GM12878 (cell line): ENCODE data around the gene MTO1. TPM values are rescaled to one million over a fixed set of nuclear protein-coding genes. Genes with fewer than 3 reads are reported as not detected.
A peak's percentile ranks its signal among the peaks of the same experiment; 100 is the strongest.

Experiments
- ASH2L ChIP-seq: fragments of 300-600, 200-600 bp; sonication (generic); IDR thresholded peaks from 2 replicates; pipeline ENCODE4 v1.6.1; 2017; ENCODE audit warnings: low read depth, mild to moderate bottlenecking, borderline replicate concordance
- CREM ChIP-seq: IDR thresholded peaks from 2 replicates; pipeline ENCODE4 v1.6.1; 2014; ENCODE audit warnings: antibody characterized with exemption, low read depth
- ESRRA ChIP-seq: IDR thresholded peaks from 2 replicates; pipeline ENCODE4 v1.6.1; 2012; ENCODE audit warnings: mild to moderate bottlenecking, low read length, improper control_type of control experiment
- FOXK2 ChIP-seq: fragments of 450-650 bp; IDR thresholded peaks from 2 replicates; pipeline ENCODE4 v1.6.1; 2017; ENCODE audit warnings: mild to moderate bottlenecking, moderate library complexity
- GABPA ChIP-seq: IDR thresholded peaks from 2 replicates; pipeline ENCODE4 v1.6.1; 2014; ENCODE audit warnings: antibody characterized with exemption, low read depth, mild to moderate bottlenecking, inconsistent platforms
- HDGF ChIP-seq: fragments of 450-650 bp; IDR thresholded peaks from 2 replicates; pipeline ENCODE4 v1.6.1; 2016; ENCODE audit warnings: antibody characterized with exemption
- IKZF1 ChIP-seq: fragments of 450-650 bp; conservative IDR thresholded peaks from 2 replicates; pipeline ENCODE4 v1.6.1; 2017; ENCODE audit warnings: antibody characterized with exemption, mild to moderate bottlenecking
- JUND ChIP-seq: IDR thresholded peaks from 2 replicates; pipeline ENCODE4 v1.6.1; 2012; ENCODE audit warnings: low read depth, mild to moderate bottlenecking, low read length, improper control_type of control experiment, moderate library complexity
- KAT2A ChIP-seq: conservative IDR thresholded peaks from 2 replicates; pipeline ENCODE4 v1.6.1; 2011; ENCODE audit warnings: low read depth, low read length; ENCODE audit not compliant: control insufficient read depth
- MEF2A ChIP-seq: IDR thresholded peaks from 2 replicates; pipeline ENCODE4 v1.6.1; 2011; ENCODE audit warnings: low read depth, mild to moderate bottlenecking, low read length, moderate library complexity; ENCODE audit not compliant: insufficient read depth
- MXI1 ChIP-seq: fragments of 150-350 bp; IDR thresholded peaks from 2 replicates; pipeline ENCODE4 v1.6.1; 2011; ENCODE audit warnings: low read depth, mild to moderate bottlenecking, inconsistent platforms, low read length, improper control_type of control experiment
- NR2C2 ChIP-seq: IDR thresholded peaks from 2 replicates; pipeline ENCODE4 v1.6.1; 2011; ENCODE audit warnings: borderline replicate concordance, low read depth; ENCODE audit not compliant: control insufficient read depth, insufficient read length
- NR2F1 ChIP-seq: fragments of 450-650 bp; conservative IDR thresholded peaks from 2 replicates; pipeline ENCODE4 v1.6.1; 2017; ENCODE audit warnings: mild to moderate bottlenecking
- POLR2A ChIP-seq: IDR thresholded peaks from 2 replicates; pipeline ENCODE4 v1.6.1; 2011; ENCODE audit warnings: low read depth, mild to moderate bottlenecking, low read length
- RAD21 ChIP-seq: IDR thresholded peaks from 2 replicates; pipeline ENCODE4 v1.6.1; 2011; ENCODE audit warnings: mild to moderate bottlenecking, low read depth, low read length, moderate library complexity; ENCODE audit not compliant: insufficient read depth
- RCOR1 ChIP-seq: conservative IDR thresholded peaks from 2 replicates; pipeline ENCODE4 v1.6.1; 2012; ENCODE audit warnings: low read depth, low read length, improper control_type of control experiment
- SP1 ChIP-seq: IDR thresholded peaks from one replicate; pipeline ENCODE4 v1.6.1; 2011; ENCODE audit warnings: low read depth, low read length
- SPI1 ChIP-seq: IDR thresholded peaks from 2 replicates; pipeline ENCODE4 v1.6.1; 2011; ENCODE audit warnings: low read depth, mild to moderate bottlenecking, low read length, moderate library complexity, borderline replicate concordance; ENCODE audit not compliant: insufficient read depth
- SREBF1 ChIP-seq: IDR thresholded peaks from 2 replicates; pipeline ENCODE4 v1.6.1; 2012; ENCODE audit warnings: mild to moderate bottlenecking, low read length
- SREBF2 ChIP-seq: IDR thresholded peaks from 2 replicates; pipeline ENCODE4 v1.6.1; 2012; ENCODE audit warnings: mild to moderate bottlenecking, low read length
- TCF3 ChIP-seq: IDR thresholded peaks from 2 replicates; pipeline ENCODE4 v1.6.1; 2012; ENCODE audit warnings: low read depth, mild to moderate bottlenecking, low read length, borderline replicate concordance; ENCODE audit not compliant: insufficient read depth
- ZNF384 ChIP-seq: IDR thresholded peaks from 2 replicates; pipeline ENCODE4 v1.6.1; 2012; ENCODE audit warnings: low read depth, mild to moderate bottlenecking, low read length, improper control_type of control experiment, borderline replicate concordance
- ZSCAN29 ChIP-seq: fragments of 450-650 bp; IDR thresholded peaks from 2 replicates; pipeline ENCODE4 v1.6.1; 2017; ENCODE audit warnings: mild to moderate bottlenecking, moderate library complexity
- polyA plus RNA-seq, 11 experiments: library from polyadenylated mRNA; depleted of rRNA in 4 of 11; unstranded in 6 of 11; stranded (reverse) in 5 of 11; fragments of >200 nt; fragmentation: Nextera tagmentation in 4 of 11; fragmentation: Illumina TruSeq in 1 of 11; extraction: Ambion mirVana in 4 of 11; extraction: Trizol in 1 of 11; gene quantifications; 1 replicate in 1 of 11; 2 replicates in 10 of 11; pipeline versions ENCODE4 v1.2.1 to v1.2.3, GENCODE V29; 2011 to 2016; ENCODE audit warnings: inconsistent platforms in 2 of 11, missing spikeins in 2 of 11, low read depth in 1 of 11
- total RNA-seq, 4 experiments: library from RNA; depleted of rRNA in 3 of 4; stranded (reverse); fragments of >200 nt in 3 of 4; fragmentation: Illumina TruSeq in 1 of 4; extraction: Trizol in 1 of 4; gene quantifications; 2 replicates each; pipeline versions ENCODE4 v1.2.1 to v1.2.3, GENCODE V29; 2013 to 2021
- TF ChIP-seq, protein P1 (sequence below): IDR thresholded peaks from 2 replicates; pipeline ENCODE4 v1.6.1; 2011; ENCODE audit warnings: low read depth, low read length, improper control_type of control experiment, borderline replicate concordance
- TF ChIP-seq, protein P2 (sequence below): fragments of 450-650 bp; formaldehyde crosslinking; IDR thresholded peaks from 2 replicates; pipeline ENCODE4 v1.4.0; 2022; ENCODE audit warnings: mild to moderate bottlenecking, moderate library complexity
- TF ChIP-seq, protein P3 (sequence below): fragments of 450-650 bp; IDR thresholded peaks from 2 replicates; pipeline ENCODE4 v1.6.1; 2017; ENCODE audit warnings: mild to moderate bottlenecking
- TF ChIP-seq, protein P4 (sequence below): fragments of 450-650 bp; IDR thresholded peaks from 2 replicates; pipeline ENCODE4 v1.6.1; 2017; ENCODE audit warnings: borderline replicate concordance

The MTO1 gene
- total and polyA plus RNA-seq, 10 of the 15 experiments (the other 5 are each of a cell fraction or from before 2014, with no cell fraction given) = 24.8 to 53.6 (median 33.1) TPM

DNA sequence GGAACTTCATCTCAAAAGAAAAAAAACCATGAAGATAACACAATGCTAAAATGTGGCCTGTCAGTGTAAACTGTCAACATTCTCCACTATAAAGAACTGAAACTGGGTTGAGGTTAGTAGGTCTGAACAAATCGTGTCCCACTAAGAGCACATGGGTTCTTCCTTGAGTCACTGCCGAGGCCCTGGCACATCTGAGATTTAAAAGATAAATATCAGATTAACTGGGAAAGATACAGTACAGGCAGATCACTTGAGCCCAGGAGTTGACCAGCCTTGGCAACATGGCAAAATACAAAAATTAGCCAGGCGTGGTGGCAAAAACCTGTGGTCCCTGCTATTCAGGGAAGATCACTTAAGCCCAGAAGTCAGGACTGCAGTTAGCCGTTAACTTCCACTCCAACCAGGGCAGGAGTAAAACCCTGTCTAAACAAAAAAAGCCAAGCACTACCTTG lies 53.7 kb downstream of the MTO1 start (continued):
- TF ChIP-seq SREBF1 = no peak
- TF ChIP-seq RCOR1 = no peak
- no peak for TF ChIP-seq SP1
- TF ChIP-seq NR2C2 = no peak
- TF ChIP-seq TCF3 = no peak
- no peak for TF ChIP-seq RAD21
- peak; percentile 87 for TF ChIP-seq MXI1
- TF ChIP-seq IKZF1 = 0 out of 2 replicates have a peak, but pooled peaks have one; percentile 6
- TF ChIP-seq MEF2A = no peak
- TF ChIP-seq JUND = no peak
- TF ChIP-seq NR2F1 = no peak
- TF ChIP-seq CREM = no peak
- TF ChIP-seq FOXK2 = no peak
- no peak for TF ChIP-seq ASH2L
- TF ChIP-seq, protein P1, sequence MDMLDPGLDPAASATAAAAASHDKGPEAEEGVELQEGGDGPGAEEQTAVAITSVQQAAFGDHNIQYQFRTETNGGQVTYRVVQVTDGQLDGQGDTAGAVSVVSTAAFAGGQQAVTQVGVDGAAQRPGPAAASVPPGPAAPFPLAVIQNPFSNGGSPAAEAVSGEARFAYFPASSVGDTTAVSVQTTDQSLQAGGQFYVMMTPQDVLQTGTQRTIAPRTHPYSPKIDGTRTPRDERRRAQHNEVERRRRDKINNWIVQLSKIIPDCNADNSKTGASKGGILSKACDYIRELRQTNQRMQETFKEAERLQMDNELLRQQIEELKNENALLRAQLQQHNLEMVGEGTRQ = no peak
- no peak for TF ChIP-seq ESRRA
- TF ChIP-seq SPI1 = peak; percentile 85
- TF ChIP-seq, protein P2, sequence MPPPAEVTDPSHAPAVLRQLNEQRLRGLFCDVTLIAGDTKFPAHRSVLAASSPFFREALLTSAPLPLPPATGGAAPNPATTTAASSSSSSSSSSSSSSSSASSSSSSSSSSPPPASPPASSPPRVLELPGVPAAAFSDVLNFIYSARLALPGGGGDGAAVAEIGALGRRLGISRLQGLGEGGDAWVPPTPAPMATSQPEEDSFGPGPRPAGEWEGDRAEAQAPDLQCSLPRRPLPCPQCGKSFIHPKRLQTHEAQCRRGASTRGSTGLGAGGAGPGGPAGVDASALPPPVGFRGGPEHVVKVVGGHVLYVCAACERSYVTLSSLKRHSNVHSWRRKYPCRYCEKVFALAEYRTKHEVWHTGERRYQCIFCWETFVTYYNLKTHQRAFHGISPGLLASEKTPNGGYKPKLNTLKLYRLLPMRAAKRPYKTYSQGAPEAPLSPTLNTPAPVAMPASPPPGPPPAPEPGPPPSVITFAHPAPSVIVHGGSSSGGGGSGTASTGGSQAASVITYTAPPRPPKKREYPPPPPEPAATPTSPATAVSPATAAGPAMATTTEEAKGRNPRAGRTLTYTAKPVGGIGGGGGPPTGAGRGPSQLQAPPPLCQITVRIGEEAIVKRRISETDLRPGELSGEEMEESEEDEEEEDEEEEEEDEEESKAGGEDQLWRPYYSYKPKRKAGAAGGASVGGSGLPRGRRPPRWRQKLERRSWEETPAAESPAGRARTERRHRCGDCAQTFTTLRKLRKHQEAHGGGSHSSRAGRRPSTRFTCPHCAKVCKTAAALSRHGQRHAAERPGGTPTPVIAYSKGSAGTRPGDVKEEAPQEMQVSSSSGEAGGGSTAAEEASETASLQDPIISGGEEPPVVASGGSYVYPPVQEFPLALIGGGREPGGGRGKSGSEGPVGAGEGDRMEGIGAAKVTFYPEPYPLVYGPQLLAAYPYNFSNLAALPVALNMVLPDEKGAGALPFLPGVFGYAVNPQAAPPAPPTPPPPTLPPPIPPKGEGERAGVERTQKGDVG = 0 out of 2 replicates have a peak, but pooled peaks have one; percentile 47
- no peak for TF ChIP-seq GABPA
- TF ChIP-seq, protein P3, sequence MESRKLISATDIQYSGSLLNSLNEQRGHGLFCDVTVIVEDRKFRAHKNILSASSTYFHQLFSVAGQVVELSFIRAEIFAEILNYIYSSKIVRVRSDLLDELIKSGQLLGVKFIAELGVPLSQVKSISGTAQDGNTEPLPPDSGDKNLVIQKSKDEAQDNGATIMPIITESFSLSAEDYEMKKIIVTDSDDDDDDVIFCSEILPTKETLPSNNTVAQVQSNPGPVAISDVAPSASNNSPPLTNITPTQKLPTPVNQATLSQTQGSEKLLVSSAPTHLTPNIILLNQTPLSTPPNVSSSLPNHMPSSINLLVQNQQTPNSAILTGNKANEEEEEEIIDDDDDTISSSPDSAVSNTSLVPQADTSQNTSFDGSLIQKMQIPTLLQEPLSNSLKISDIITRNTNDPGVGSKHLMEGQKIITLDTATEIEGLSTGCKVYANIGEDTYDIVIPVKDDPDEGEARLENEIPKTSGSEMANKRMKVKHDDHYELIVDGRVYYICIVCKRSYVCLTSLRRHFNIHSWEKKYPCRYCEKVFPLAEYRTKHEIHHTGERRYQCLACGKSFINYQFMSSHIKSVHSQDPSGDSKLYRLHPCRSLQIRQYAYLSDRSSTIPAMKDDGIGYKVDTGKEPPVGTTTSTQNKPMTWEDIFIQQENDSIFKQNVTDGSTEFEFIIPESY = no peak
- no peak for TF ChIP-seq ZNF384
- TF ChIP-seq, protein P4, sequence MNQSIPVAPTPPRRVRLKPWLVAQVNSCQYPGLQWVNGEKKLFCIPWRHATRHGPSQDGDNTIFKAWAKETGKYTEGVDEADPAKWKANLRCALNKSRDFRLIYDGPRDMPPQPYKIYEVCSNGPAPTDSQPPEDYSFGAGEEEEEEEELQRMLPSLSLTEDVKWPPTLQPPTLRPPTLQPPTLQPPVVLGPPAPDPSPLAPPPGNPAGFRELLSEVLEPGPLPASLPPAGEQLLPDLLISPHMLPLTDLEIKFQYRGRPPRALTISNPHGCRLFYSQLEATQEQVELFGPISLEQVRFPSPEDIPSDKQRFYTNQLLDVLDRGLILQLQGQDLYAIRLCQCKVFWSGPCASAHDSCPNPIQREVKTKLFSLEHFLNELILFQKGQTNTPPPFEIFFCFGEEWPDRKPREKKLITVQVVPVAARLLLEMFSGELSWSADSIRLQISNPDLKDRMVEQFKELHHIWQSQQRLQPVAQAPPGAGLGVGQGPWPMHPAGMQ = no peak
- no peak for TF ChIP-seq SREBF2
- TF ChIP-seq POLR2A = peak; percentile 66; the same call in 1 of the 2 replicates
- TF ChIP-seq KAT2A = no peak
- TF ChIP-seq HDGF = no peak
- no peak for TF ChIP-seq ZSCAN29
